ENCODE measurements around the gene GREM2.

The GREM2 gene

GRCh38 chr1:240441669-240442068 lies 170.3 kb downstream of the GREM2 start:
- no peak for DNase-seq

All from fibroblast of skin of scalp (primary cell).